Stomach (tissue), 9 donors: Measurements from ENCODE around the gene DLG2. TPM values are rescaled to one million over a fixed set of nuclear protein-coding genes. Genes with fewer than 3 reads are reported as not detected.

Experiments
- DNase-seq, 2 donors: peaks; one replicate each; pipeline versions ENCODE4 v3.0.0 to v3.0.0-alpha.2; 2013 to 2019
- H3K27ac ChIP-seq, 5 donors: fragments of 200-600 bp in 4 of 5; sonication (generic) in 4 of 5; one replicate each; pipeline ENCODE4 v1.5.1; 2013 to 2019; ENCODE audit warnings: mild to moderate bottlenecking in 1 of 5, moderate library complexity in 1 of 5
- H3K27me3 ChIP-seq, 3 donors: fragments of 200-600 bp; sonication (generic); one replicate each; pipeline ENCODE4 v1.5.1; 2017 to 2019; ENCODE audit warnings: mixed run types in 1 of 3
- H3K36me3 ChIP-seq, 4 donors: fragments of 200-600 bp; sonication (generic); 1 replicate in 3 of 4; 2 replicates in 1 of 4; pipeline ENCODE4 v1.5.1; 2016 to 2019
- H3K4me1 ChIP-seq, 4 donors: fragments of 200-600 bp; sonication (generic); one replicate each; pipeline ENCODE4 v1.5.1; 2016 to 2019
- H3K4me3 ChIP-seq, 4 donors: fragments of 200-600 bp; sonication (generic) in 3 of 4; one replicate each; pipeline ENCODE4 v1.5.1; 2016 to 2019; ENCODE audit warnings: mild to moderate bottlenecking in 1 of 4
- H3K9me3 ChIP-seq, 4 donors: fragments of 200-600 bp; sonication (generic); one replicate each; pipeline ENCODE4 v1.5.1; 2016 to 2019
- EP300 ChIP-seq: sonication (generic); formaldehyde crosslinking; IDR thresholded peaks from one replicate; pipeline ENCODE4 v1.6.1; 2017; ENCODE audit warnings: antibody characterized with exemption
- POLR2A ChIP-seq, 4 donors: fragments of 450-650 bp; IDR thresholded peaks; one replicate each; pipeline ENCODE4 v1.6.1; 2016; ENCODE audit warnings: antibody characterized with exemption in 4 of 4, control low read depth in 2 of 4, mild to moderate bottlenecking in 1 of 4, moderate library complexity in 1 of 4
- POLR2AphosphoS5 ChIP-seq, 3 donors: sonication (generic); formaldehyde crosslinking; IDR thresholded peaks; one replicate each; pipeline ENCODE4 v1.6.1; 2016; ENCODE audit warnings: antibody characterized with exemption in 3 of 3
- WGBS, 5 donors: extraction: QIAGEN DNeasy Blood & Tissue Kit in 3 of 5; methylation state at CpG; one replicate each; pipeline versions ENCODE4 v1.1.5 to v1.1.7; 2013 to 2018; 5-methylcytosine and 5-hydroxymethylcytosine counted together
- intact Hi-C: fragments of 100-400 bp; cut with DNase I; formaldehyde crosslinking; loops from one replicate; pipeline ENCODE4 v1.15.1; 2023; ENCODE audit warnings: low total_unique reads
- polyA plus RNA-seq, 3 donors: library from polyadenylated mRNA; stranded (reverse); fragments of 200-250 nt; gene quantifications; one replicate each; pipeline ENCODE4 v1.2.3, GENCODE V29; 2013
- total RNA-seq, 5 donors: library from RNA; depleted of rRNA; stranded (reverse); fragments of >200 nt; gene quantifications; one replicate each; pipeline versions ENCODE4 v1.1.0 to v1.2.3, GENCODE V29; 2014 to 2016
- TF ChIP-seq, protein P1 (sequence below), 7 experiments: fragments of 450-650 bp in 4 of 7; fragments of 200-600 bp in 3 of 7; sonication (generic) in 3 of 7; IDR thresholded peaks; one replicate each; pipeline ENCODE4 v1.5.1; 2016 to 2019; ENCODE audit warnings: antibody characterized with exemption in 7 of 7, control low read depth in 2 of 7, mild to moderate bottlenecking in 1 of 7
- donor health status: healthy with polysubstance abuse.
- donor health status: Bipolar disorder and iron deficiency.
- donor health status: healthy.

DLG2 gene
- total and polyA plus RNA-seq, 8 donors = 1.3 to 19.1 (median 3.5) TPM

DNA sequence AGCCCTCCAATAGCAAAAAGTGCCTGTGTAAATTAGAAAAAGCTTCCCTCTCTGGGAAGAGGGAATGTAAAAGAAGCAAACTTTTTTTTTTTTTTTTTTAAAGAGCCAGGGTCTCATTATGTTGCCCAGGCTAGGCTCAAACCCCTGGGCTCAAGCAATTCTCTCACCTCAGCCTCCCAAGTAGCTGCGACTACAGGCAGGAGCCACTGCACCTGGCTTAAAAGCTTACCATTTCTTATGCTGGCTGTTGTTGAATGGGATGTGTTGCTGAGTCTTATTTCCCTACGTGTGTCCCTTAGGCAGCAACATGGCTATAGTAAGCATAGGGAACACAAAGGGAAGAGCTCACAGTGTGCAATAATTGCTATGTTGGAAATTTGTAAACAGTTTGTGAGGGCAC, 2115.5 kb downstream of the DLG2 start:
- TF ChIP-seq POLR2AphosphoS5 (IDR thresholded peaks at IDR 0.05) (no peak), POLR2A (IDR thresholded peaks at IDR 0.05) (no peak), EP300 (no peak)
- TF ChIP-seq, protein P1, sequence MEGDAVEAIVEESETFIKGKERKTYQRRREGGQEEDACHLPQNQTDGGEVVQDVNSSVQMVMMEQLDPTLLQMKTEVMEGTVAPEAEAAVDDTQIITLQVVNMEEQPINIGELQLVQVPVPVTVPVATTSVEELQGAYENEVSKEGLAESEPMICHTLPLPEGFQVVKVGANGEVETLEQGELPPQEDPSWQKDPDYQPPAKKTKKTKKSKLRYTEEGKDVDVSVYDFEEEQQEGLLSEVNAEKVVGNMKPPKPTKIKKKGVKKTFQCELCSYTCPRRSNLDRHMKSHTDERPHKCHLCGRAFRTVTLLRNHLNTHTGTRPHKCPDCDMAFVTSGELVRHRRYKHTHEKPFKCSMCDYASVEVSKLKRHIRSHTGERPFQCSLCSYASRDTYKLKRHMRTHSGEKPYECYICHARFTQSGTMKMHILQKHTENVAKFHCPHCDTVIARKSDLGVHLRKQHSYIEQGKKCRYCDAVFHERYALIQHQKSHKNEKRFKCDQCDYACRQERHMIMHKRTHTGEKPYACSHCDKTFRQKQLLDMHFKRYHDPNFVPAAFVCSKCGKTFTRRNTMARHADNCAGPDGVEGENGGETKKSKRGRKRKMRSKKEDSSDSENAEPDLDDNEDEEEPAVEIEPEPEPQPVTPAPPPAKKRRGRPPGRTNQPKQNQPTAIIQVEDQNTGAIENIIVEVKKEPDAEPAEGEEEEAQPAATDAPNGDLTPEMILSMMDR (IDR thresholded peaks at IDR 0.05) = no peak
- 52 to 65% (median 57%) methylated on average over 2 of the region's 2 CpGs for WGBS, 5 donors
- H3K4me3 ChIP-seq = no peak overlapping the region
- DNase-seq = no peak
- no peaks in the 10 kb centered on the region for H3K36me3 ChIP-seq
- H3K27me3 ChIP-seq = no peaks in the 10 kb centered on the region
- no peak overlapping the region for H3K27ac ChIP-seq
- no peaks in the 10 kb centered on the region for H3K9me3 ChIP-seq
- no peaks in the 10 kb centered on the region for H3K4me1 ChIP-seq
- intact Hi-C loops = no loop called here

DNA sequence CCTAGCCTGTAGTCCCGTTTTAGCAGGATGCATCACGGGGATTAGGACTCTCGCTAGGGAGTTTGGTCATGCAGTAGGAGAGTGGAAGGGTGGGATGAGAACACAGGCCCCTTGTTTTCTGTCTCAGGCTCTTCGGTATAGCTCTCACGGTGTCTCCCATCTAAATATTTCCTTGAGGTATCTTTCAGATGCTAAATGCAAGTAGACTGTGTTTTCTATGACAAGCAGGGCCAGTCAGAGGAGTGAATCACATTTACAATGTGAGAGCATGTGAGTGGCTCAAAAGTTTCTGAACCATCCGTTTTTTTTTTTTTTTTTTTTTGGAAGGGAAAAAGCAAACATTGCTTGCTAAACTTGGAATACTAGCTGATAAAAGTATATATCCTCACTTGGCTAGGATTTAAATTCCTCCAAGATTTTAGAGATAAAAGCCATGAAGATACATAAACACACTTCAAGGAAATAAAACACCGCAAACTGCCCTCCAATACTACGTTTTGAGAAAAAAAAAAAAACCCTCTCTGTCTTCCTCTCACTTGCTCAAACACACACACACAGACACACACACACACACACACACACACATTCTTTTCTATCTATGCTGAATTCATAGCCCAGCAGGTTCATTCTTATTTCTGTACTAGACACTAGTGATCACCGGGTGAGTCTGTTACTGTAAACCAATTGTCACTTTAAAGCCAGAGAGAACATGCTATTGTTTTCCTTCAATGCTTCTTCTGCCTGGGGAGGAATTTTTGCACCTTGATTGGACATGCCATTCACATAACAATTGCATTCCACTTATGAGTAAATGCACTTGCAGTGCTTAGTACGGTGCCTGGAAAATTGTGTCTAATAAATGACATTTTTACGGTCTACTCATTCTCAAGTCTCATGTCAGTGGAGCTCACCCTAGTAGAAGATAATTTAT, 2116.3 kb downstream of the DLG2 start:
- TF ChIP-seq, protein P1 (IDR thresholded peaks at IDR 0.05) = no peak
- Histone ChIP-seq H3K27ac (no peak overlapping the region), H3K9me3 (no peaks in the 10 kb centered on the region), H3K36me3 (no peaks in the 10 kb centered on the region), H3K27me3 (no peaks in the 10 kb centered on the region), H3K4me1 (no peaks in the 10 kb centered on the region), H3K4me3 (no peak overlapping the region)
- DNase-seq = no peak
- intact Hi-C loops = no loop called here
- WGBS, 5 donors = 43 to 48% (median 46%) methylated on average over 11 of the region's 11 CpGs

DNA sequence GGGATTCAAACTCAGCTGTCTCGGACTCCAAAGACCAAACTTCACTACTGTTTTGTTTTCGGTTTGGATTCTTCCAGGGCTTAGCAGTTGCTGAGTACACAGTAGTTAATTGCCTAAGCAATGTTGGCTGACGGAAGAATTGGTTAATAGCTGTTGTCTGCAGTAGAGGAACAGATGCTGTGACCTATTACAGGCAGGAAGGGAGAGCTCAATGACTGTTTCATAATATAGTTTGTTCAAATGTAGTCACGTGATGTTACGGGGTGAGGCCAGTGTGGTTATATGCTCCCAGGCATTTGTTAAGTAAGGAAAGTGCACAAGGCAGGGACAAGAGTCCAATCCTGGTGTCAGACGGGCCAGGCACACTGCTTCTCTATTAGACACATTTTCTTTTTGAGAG, 2118.3 kb downstream of the DLG2 start:
- Histone ChIP-seq H3K27ac (no peak overlapping the region), H3K4me3 (no peak overlapping the region), H3K4me1 (no peaks in the 10 kb centered on the region), H3K27me3 (no peaks in the 10 kb centered on the region), H3K36me3 (no peaks in the 10 kb centered on the region), H3K9me3 (no peaks in the 10 kb centered on the region)
- DNase-seq = peak in 1 of 2 donors; percentile 59
- TF ChIP-seq POLR2A (IDR thresholded peaks at IDR 0.05) = no peak
- TF ChIP-seq, protein P1 (IDR thresholded peaks at IDR 0.05) = no peak
- no peak for TF ChIP-seq POLR2AphosphoS5 (IDR thresholded peaks at IDR 0.05)
- no peak for TF ChIP-seq EP300
- intact Hi-C loops = no loop called here
- 56 to 73% (median 66%) methylated on average over 6 of the region's 6 CpGs for WGBS, 5 donors

DNA sequence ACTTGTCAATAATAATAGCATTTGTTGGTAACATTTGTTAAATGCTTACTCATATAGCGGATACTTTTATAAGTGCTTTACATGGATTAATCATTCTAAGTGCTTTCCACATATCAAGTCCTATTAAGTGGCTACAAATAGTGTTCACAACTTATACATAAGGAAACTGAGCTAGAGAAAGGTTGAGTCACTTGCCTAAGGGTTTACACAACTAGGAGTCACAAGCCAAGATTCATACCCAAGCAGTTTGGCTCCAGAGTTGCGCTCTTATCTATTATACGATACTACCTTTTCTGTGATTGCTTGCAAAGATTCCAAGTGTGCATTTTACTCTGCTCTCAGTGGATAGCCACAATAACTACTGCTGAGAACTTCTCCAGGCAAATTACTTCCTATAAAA, 2125.1 kb downstream of the DLG2 start:
- peak in 1 of 2 donors; percentile 32 for DNase-seq
- TF ChIP-seq, protein P1 (IDR thresholded peaks at IDR 0.05) = no peak
- TF ChIP-seq POLR2A (IDR thresholded peaks at IDR 0.05) (no peak), EP300 (no peak), POLR2AphosphoS5 (IDR thresholded peaks at IDR 0.05) (no peak)
- Histone ChIP-seq H3K27ac (no peak overlapping the region), H3K9me3 (no peaks in the 10 kb centered on the region), H3K4me3 (no peak overlapping the region), H3K4me1 (no peaks in the 10 kb centered on the region), H3K27me3 (no peaks in the 10 kb centered on the region), H3K36me3 (no peaks in the 10 kb centered on the region)
- intact Hi-C loops = no loop called here
- 40 to 71% (median 64%) methylated on average over 3 of the region's 3 CpGs for WGBS, 5 donors
